Left ventricle myocardium inferior (tissue), 1 donor: ENCODE measurements around the gene NAMPT. TPM values are rescaled to one million over a fixed set of nuclear protein-coding genes. Genes with fewer than 3 reads are reported as not detected.

Experiments used
- DNase-seq: peaks from one replicate; pipeline ENCODE4 v3.0.0-alpha.2; 2020
- H3K27ac ChIP-seq: fragments of 200-600 bp; replicated peaks from 2 replicates; pipeline ENCODE4 v1.8.0; 2021
- H3K27me3 ChIP-seq: fragments of 200-600 bp; 2 replicates; pipeline ENCODE4 v1.8.0; 2021; ENCODE audit warnings: low read depth
- H3K36me3 ChIP-seq: fragments of 200-600 bp; 2 replicates; pipeline ENCODE4 v1.8.0; 2021
- H3K4me1 ChIP-seq: fragments of 200-600 bp; 2 replicates; pipeline ENCODE4 v1.8.0; 2021
- H3K4me3 ChIP-seq: fragments of 200-600 bp; 2 replicates; pipeline ENCODE4 v1.8.0; 2021; ENCODE audit warnings: mild to moderate bottlenecking, moderate library complexity
- H3K9me3 ChIP-seq: fragments of 200-600 bp; replicated peaks from 2 replicates; pipeline ENCODE4 v1.8.0; 2021
- CTCF ChIP-seq: fragments of 200-600 bp; IDR thresholded peaks from 2 replicates; pipeline ENCODE4 v1.8.0; 2021; ENCODE audit warnings: antibody characterized with exemption, mild to moderate bottlenecking, borderline replicate concordance
- intact Hi-C: fragments of 100-400 bp; cut with micrococcal nuclease; formaldehyde crosslinking; loops from one replicate; pipeline ENCODE4 v1.11.0; 2022
- total RNA-seq: library from RNA; stranded (reverse); fragmentation: NEBNext Ultra II Directional; extraction: Animal tissue kit (Norgen Biotek cat#: 25700); gene quantifications from one replicate; pipeline ENCODE4 v1.2.1, GENCODE V29; 2021
- donor health status: DM: no; HTN: yes; CAD: no; lungs with severe emphysema.

The NAMPT gene
- total RNA-seq, 1 donor from 2014 or later, result 123 TPM

GRCh38 chr7:106238830-106239229, 46.0 kb downstream of the NAMPT start:
- H3K4me3 ChIP-seq, result no peak overlapping the region
- TF ChIP-seq CTCF, result no peak
- H3K27me3 ChIP-seq, result no peaks in the 10 kb centered on the region
- H3K27ac ChIP-seq, result peak overlapping the region; percentile 73
- no peak for DNase-seq
- intact Hi-C loops, result no loop called here
- peaks cover 29% of the 10 kb centered on the region for H3K4me1 ChIP-seq
- no peaks in the 10 kb centered on the region for H3K9me3 ChIP-seq
- no peaks in the 10 kb centered on the region for H3K36me3 ChIP-seq

- Histone ChIP-seq H3K4me3 (no peak overlapping the region), H3K9me3 (no peaks in the 10 kb centered on the region), H3K27me3 (no peaks in the 10 kb centered on the region), H3K27ac (peak overlapping the region; percentile 23), H3K36me3 (no peaks in the 10 kb centered on the region), H3K4me1 (peaks cover 29% of the 10 kb centered on the region)
- intact Hi-C loops, result no loop called here
- no peak for DNase-seq
- TF ChIP-seq CTCF, result no peak
Observed at GRCh38 chr7:106236065-106236464, 48.7 kb downstream of the NAMPT start.

- DNase-seq, result no peak
- no peak for TF ChIP-seq CTCF
- intact Hi-C loops, result no loop called here
Observed at GRCh38 chr7:106234425-106234824, 50.4 kb downstream of the NAMPT start.

GRCh38 chr7:106231856-106232490, 52.8 kb downstream of the NAMPT start:
- no peak for DNase-seq
- Histone ChIP-seq H3K9me3 (no peaks in the 10 kb centered on the region), H3K27ac (no peak overlapping the region), H3K4me3 (no peak overlapping the region), H3K27me3 (no peaks in the 10 kb centered on the region), H3K4me1 (peaks cover 17% of the 10 kb centered on the region), H3K36me3 (no peaks in the 10 kb centered on the region)
- intact Hi-C loops, result no loop called here
- TF ChIP-seq CTCF, result no peak

More at GRCh38 chr7:106234425-106234824, 50.4 kb downstream of the NAMPT start:
- Histone ChIP-seq H3K36me3 (no peaks in the 10 kb centered on the region), H3K4me3 (no peak overlapping the region), H3K4me1 (peaks cover 27% of the 10 kb centered on the region), H3K27me3 (no peaks in the 10 kb centered on the region), H3K9me3 (no peaks in the 10 kb centered on the region), H3K27ac (no peak overlapping the region)

GRCh38 chr7:106225856-106226255, 58.9 kb downstream of the NAMPT start:
- no peak for TF ChIP-seq CTCF
- Histone ChIP-seq H3K4me1 (peaks cover 14% of the 10 kb centered on the region), H3K36me3 (no peaks in the 10 kb centered on the region), H3K9me3 (no peaks in the 10 kb centered on the region), H3K27ac (no peak overlapping the region), H3K4me3 (no peak overlapping the region), H3K27me3 (no peaks in the 10 kb centered on the region)
- intact Hi-C loops, result no loop called here
- DNase-seq, result no peak
